ENCODE measurements around the gene KIAA1755.
A peak's percentile ranks its signal among the peaks of the same experiment; 100 is the strongest.

Gene KIAA1755

GRCh38 chr20:38238829-38239228 is 21.7 kb downstream of the KIAA1755 start:
- no peak for DNase-seq

DNA sequence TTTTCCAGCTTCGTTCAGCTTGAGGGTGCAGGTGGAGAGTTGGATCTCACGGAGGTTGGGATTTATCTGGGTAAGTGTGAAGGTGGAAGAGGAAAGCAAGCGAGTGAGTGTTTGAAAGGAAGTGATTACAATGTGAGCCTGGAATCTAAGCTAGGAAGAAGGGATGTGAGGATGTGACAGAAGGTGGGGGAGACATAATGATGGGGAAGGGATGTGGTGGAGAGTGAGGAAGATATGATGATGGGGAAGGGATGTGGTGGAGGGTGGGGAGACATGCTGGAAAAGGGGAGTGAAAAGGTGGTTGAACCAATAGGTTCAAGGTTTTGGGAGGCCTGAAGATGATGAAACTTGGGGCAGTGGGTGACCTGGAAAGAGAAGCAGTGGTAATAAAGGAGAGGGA is 23.2 kb downstream of the KIAA1755 start:
- DNase-seq, result no peak

DNA sequence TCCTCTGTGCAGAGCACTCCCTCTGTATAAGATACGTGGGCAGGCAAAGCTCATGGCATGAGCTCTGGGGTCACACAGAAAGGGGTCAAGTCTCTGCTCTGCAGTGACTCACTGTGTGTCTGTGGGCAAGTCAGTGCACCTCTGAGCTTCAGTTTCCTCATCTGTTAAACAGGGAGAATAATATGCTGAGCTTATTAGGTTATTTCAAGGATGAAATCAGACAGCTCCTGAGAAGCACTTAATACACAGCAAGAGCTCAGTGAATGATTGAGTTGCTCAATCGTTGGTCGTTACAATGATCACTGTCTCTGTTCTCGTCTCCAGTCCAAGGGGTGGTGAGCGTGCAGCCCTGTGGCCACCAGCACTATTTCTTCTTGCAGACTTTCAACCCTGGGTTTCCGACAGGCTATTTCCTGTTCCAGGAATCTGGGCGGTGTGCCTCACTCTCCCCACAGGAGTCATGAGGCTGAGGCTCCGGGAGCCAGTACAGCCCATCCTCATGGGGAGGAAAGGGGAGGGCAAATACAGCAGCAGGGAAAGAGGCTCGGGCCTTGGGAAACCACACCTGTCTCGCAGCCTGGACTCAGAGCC is 28.9 kb downstream of the KIAA1755 start:
- no peak for DNase-seq

DNA sequence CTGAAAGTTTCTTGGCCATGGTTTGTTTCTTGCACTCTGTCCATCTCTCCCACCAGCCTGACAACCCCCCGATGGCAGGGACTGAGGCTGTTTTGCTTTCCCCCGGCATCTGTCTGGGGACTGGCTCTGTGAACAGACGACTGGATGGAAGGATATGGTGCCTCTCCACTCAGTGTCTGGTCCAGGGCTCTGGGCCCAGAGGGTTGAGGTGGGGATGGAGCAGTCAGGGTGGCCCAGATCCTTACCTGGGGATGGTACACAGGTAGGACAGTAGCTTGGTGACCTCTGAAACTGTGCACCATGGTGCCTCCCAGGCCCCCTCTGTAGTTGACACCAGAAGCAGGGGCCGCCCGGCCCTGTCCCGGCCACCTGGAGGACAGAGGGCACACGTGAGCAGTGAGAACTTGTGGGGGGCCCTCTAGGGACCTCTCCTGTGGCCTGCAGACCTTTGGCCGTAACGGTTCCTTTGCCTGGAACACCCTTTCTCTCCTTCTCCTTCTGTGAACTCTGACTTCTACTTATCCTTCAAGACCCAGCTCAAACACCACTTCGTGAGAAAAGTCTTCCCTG is 29.5 kb downstream of the KIAA1755 start:
- DNase-seq, result no peak

DNA sequence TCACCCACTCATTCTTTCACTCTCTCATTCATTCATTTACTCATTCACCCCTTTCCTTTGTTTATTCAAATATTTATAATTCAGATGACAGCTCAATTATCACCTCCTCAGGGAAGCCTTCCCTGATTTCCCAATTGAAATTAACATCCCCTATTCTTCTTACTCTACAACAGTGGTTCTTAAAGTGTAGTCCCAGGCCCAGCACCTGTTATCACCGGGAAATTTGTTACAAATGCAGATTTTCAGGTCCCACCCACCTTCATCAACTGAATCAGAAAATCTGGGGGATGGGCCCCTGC is 30.3 kb downstream of the KIAA1755 start:
- no peak for DNase-seq

DNA sequence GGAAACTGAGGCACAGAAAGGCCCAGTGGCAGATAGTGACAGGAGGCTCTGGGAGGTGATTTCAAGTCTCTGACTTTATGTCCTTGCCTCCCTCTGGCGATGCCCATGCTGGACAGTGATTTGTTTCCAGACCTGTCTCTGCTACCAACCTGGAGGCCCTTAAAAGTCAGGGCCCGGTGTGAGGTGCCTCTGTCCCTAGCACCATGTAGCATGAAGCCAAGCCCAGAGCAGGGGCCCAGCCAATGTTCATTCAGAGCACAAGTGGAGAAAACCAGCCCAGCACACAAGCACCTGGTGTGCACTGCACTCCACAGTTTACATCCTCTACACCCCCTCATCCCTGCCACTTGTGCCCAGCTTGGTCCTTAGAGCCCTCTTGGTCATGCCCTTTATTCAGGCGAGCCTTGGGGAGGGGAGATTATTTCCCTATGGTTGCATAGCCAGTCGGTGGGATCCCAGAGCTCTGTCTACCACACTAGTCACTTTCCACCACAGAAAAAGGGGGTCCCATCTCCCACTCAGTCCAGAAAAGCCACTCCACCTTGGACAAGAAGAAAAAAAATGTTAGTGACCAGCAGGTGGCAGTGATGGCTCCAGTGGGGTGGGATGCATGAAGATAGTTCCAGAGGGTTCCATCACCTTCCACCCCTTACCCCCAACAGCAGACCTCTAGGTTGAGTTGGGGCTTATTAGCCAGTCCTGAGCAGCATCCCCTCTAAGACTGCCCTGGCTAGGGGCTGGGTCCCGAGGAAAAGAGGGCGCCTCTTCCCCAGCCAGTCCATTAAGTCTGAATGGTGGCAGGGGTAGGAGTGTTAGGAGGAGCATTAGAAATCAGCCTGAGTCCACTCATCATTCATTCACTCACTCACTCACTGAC is 30.9 kb downstream of the KIAA1755 start:
- DNase-seq, result no peak

- no peak for DNase-seq
Observed at GRCh38 chr20:38228436-38228835, 32.1 kb downstream of the KIAA1755 start.

DNA sequence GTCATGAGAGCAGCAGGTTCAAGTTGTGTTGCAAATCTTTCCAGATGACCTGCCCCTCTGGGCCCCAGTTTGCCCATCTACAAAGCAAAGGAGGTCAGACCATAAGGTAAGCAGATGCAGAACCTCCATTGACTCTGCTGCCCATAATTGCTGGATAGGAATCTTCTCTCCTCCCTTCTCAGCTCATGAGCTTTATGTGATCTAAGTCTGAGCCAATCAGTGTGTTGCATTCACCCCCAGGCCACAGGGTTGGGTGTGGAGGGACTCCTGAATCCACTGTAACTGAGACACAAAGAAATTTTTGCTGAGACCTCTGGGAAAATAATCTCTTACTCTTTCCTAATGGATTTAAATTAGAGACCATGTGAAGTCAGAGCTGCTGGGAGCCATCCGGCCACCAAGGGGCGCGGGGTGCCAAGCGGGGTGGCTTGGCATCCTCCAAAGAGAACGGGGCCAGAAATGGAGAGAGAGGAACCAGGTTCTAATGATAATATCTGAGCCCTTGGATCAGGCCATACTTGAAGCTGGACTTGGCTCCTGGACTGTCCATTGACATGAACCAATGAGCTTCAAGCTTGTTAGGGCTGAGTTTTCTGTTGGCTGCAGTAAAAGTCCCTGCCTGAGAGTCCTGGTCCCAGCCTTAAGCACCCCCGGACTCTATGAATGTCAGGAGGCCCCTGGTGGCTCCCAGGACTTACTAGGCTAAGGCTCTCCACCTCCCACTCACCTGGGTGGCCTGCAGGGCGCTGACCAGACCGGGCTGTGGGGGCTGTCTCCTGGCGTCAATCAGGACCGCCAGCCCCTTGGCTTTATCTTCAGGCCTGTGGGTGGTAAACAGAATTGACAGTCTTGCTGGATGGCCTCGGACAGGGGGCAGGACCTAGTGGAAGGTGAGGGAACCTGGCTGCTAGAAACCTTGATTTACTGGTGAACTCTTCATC is 32.8 kb downstream of the KIAA1755 start:
- no peak for DNase-seq

GRCh38 chr20:38226553-38226952 is 34.0 kb downstream of the KIAA1755 start:
- DNase-seq, result no peak

GRCh38 chr20:38225900-38226263 is 34.7 kb downstream of the KIAA1755 start:
- DNase-seq, result no peak

GRCh38 chr20:38225240-38225899 is 35.2 kb downstream of the KIAA1755 start:
- no peak for DNase-seq

DNA sequence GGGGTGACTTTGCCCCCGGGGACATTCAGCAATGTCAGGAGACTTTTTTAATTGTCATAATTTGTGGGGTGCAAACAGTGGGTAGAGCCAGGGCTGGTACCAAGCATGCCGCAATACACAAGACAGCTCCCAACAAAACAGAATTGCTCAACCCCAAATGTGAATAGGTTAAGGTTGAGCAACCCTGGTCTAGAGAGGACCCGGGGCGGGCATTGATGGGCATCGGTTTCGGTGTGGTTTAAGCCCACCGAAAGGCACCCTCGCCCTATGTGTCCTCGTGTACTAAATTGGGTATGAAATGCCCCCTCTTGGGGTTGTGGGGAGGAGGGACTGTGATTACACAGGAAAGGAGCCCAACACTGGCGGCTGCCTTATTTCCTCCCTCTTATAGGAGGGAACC is 36.0 kb downstream of the KIAA1755 start:
- no peak for DNase-seq

DNA sequence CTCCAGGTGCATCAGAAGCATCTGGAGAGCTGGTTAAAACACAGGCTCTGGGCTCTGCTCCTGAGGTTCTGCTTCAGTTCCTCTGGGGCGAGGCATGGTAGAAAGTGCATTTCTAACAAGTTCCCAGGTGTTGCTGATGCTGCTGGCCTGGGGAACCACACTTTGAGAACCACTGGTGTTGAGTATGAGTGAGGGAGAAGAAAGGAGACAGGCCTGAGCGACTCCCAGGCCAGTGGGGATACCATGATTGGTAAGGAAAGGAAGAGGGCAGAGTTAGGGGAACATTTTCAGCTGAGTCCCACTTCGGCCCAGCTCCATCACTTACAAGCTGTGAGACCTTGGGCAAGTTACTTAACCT is 36.8 kb downstream of the KIAA1755 start:
- no peak for DNase-seq

DNA sequence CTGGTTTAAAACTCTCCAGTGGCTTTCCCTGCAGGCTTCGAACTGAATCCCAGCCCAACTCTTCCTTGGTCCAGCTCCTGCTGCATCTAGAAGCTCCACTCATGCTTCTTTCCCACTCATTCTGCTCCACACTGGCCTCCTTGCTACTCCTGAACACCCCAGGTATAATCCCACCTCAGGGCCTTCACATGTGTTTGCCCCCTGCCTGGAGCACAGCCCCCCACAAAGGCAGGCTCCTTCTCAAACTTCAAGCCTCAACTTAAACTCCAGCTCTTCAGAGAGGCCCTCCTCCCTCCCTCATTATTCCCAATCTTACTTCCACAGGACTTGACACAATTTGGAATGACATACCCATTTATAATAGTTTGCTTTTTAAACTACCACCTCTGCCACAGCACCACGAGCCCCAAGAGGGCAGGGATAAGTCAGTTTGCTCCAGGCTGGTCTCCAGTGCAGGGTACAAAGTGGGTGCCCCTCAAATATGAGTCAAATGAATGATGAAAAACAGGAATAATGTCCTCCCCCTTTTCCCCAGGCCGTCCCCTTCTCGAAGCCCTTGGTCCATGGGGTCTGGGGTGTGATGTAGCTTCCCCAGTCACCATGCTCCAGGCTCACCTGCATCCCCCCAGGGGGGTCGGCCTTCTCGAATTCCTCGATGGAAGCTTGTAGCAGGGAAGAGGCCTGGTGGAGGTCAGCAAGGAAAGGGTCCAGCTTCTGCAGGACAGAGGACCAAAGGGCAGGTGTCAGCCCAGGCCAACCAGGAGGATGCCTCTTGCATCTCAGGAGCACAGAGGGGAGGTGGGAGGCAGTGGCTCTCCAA is 37.4 kb downstream of the KIAA1755 start:
- DNase-seq, result no peak

DNA sequence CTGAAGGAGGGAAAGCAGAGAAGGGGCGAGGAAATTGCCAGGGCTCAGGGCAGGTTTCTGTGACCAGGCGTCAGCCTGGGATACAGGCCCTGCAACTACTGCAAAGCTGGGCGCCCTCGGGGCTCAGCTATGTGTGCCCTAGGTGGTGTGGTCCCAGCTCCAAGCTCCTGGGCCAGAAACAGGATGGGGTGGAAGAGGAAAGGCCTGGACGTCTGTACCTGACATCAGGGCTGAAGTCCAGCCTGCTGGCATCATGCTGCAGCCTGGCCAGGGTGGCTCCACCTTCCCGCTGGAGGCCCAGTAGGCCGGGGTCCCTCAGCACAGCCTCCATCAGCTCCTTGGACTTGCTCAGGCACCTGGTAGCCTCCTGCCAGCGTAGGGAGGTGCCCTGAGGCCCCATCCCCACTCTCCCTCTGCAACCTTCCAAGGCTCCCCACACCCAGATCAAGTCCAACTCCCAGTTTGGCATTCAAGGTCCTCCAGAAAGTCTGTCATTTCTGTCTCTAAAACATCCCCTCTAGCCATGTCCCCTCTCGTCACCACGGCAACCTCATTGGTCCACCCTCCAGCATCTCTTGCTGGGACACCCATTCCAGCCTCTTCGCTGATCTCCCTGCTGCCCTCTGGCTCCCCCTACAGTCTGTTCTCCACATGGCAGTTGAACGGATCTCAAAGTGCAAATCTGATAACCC is 38.2 kb downstream of the KIAA1755 start:
- DNase-seq, result peak; percentile 48 to 49

DNA sequence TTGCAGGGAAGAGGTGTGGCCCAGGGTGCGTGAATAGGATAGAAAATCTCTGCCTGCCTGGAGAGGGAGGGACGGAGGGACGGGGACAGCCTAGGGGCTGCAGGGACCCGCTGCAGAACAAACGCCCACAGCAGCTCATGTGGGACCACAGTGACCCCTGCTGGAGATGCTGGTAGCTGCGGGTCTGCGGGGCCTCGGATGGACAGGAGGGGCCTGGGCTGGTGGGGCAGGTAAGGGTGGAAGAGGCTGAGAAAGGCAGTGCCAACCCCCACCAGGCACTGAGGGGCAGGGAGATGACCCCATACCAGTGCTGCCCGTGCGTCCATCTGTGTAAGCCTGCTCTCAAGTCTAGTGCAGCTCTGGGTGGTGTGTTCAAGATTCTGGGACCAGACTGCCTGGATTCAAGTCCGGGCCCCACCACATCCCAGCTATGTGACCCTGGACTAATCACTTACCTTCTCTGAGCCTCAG is 39.4 kb downstream of the KIAA1755 start:
- peak; percentile 58 to 62 for DNase-seq

DNA sequence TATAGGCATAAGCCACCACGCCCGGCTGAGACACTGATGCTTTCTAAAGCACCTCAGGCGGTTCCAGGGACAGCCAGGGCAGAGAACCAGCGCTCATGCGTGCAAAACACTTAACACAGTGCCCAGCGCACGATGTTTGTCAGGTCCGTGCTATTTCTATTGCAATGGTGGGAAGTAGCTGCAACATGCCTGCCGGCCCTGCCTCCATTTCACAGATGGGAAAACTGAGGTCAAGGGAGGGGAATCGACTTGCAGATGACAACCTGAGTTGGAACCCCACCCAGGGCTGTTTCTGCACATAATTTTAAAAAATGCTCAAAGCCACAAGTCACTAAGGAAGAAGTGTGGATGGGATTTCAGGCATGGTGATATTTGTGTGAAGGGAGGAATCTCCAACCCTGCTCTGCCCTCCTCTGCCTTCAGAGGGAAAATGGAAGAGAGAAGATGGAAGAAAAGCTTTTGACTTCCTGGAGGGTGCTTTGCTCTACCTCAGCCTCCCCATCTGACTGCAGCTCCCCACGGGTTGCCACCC is 39.9 kb downstream of the KIAA1755 start:
- no peak for DNase-seq

GRCh38 chr20:38219006-38219950 is 41.3 kb downstream of the KIAA1755 start:
- DNase-seq, result no peak

DNA sequence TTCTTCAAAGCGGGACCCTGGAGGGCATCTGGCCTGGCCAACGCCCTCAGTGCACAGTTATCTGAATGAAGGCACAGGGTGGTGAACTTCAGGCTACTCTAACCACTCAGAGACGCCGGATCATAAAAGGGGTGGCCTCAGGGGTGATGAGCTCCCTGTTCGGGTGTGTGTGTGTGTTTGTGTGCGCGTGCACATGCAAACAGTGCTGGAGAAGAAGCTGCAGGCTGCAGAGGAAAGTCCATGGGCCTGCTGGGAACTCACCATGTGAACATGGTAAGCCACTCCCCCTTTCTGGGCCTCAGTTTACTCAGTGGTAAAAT is 42.0 kb downstream of the KIAA1755 start:
- no peak for DNase-seq

Measured in CD4-positive, alpha-beta T cell treated with Interleukin-1 beta for 1 hour (primary cell).